HG03378 (cell line): ENCODE results near the gene OR52W1.

Experiments used
- ATAC-seq: cut with Tn5 transposase; IDR thresholded peaks from one replicate; pipeline ENCODE4 v1.9.1; 2021; ENCODE audit warnings: mild to moderate bottlenecking, moderate library complexity; ENCODE audit not compliant: unreplicated experiment

The OR52W1 gene

GRCh38 chr11:6199174-6199810, at the start of gene OR52W1:
Gene OR52W1 (plus strand): TSS chr11:6199224. CDS start chr11:6199224, 0 bp downstream.
- no peak for ATAC-seq

DNA sequence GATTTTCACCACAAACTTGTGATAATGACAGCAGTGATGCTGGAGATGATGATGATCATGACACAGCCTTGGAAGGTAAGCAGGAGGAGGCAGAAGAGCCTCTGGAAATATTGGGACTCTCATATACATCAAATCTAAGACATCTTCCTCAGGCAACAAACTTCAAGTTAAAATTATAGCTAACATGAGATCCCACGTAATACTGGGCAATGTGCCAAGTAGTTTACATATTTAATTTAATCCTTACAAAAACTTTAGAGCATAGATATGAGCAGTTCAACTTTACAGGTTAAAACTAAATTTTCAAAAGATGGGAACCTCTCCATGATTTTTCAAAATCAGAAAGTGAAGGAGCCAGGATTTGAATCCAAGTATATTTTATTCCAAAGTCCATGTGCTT, 47.9 kb upstream of the OR52W1 start:
- no peak for ATAC-seq

- no peak for ATAC-seq
Observed at GRCh38 chr11:6152126-6152525, 46.9 kb upstream of the OR52W1 start.

- no peak for ATAC-seq
Observed at GRCh38 chr11:6156628-6157359, 42.2 kb upstream of the OR52W1 start.

DNA sequence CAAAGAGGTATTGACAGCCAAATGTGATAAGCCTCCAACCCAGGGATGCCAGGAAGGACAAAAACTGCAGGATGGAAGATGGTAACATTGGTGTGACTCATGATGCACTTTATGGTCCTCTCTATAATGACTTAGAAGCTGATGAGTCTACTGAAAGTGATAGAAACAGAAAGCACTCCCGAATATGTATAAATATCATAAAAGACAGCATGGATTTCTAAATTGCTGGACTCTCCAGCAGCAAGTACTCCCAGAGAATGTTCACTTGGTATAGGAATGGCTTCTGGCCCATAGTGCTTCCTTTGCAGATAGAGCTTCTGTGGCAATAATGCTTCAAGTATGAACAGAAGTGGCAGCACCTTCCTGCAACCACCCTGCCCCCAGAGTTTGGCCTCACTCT, 28.8 kb upstream of the OR52W1 start, which contains the start of gene OR52B2:
TSS of gene OR52B2 (minus strand) at position 101 of the 400 bp plus-strand sequence. CDS start at position 101, 0 bp downstream.
- no peak for ATAC-seq

GRCh38 chr11:6175440-6175839, 23.6 kb upstream of the OR52W1 start:
- no peak for ATAC-seq

GRCh38 chr11:6191742-6192141, 7.3 kb upstream of the OR52W1 start:
- no peak for ATAC-seq

- no peak for ATAC-seq
Observed at GRCh38 chr11:6194065-6194581, 4.9 kb upstream of the OR52W1 start.

DNA sequence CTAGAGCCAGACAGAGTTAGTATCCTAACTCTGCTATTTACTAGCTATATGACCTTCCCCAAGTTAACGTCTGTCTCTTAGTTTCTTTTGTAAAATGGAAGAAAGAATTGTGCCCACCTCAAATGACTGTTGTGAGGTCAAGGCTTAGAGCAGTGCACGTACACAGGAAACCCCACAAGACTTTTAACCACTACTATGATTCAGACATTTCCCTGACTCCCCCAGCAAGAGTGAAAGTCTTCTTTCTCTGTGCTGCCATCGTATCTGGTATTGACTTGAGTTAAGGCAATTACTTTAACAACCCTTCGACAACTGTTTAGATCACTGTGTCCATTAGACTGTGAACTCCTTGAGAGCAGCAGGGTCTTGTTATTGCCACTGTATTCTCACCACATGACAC, 2.6 kb upstream of the OR52W1 start:
- ATAC-seq = no peak

DNA sequence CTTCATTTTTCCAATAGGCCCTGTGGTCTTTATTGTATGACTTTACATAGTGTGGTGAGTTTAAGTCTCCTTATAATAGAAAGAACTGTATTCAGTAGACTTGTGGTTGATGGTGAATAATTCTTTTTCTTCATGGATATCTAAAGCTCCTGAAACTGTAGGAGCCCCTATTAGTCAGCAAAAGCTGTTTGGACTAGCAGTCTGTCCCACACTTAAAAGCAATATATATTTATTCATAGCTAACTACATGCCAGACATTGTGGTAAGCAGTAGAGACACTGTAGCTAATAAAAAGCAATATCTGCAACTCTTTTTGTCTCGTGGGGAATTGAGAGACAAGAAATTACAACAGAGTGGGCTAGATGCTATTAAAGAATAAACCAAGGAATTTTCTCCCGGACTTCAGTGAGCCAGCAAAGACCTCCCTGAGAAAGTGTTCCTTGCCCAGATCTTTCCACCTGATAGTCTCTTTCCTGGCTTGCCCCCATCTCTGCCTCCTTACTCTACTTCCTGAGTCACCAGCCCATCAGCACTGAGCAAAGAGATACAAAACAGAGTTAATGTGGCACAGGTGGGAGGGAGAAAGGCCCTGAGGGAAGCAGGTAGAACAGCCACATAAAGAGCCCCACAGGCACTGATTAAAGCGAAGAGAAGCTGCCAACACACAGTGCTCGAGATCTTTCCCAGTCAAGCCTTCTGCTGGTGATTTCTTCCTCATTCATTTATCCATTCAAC, 1.4 kb upstream of the OR52W1 start:
- no peak for ATAC-seq

DNA sequence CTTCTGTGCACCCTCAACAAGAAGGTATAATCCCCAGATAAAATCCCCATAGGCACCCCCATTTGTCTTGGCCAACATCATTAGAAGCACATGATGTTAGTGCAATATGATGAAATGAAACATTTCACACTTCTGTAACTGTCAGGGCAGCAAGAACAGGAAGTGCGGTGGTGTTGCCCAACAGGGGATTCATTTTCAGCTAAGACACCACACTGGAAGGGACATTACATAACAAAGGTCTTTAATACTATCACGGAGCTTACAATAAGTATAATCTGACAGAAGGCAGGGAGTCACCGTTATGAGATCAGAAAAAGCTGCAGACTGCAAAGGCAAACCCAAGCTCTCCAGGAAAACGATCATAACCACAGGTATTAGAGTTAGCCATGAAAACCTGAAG, 2.0 kb downstream of the OR52W1 start:
- no peak for ATAC-seq

GRCh38 chr11:6201481-6201880, 2.5 kb downstream of the OR52W1 start:
- ATAC-seq = no peak

DNA sequence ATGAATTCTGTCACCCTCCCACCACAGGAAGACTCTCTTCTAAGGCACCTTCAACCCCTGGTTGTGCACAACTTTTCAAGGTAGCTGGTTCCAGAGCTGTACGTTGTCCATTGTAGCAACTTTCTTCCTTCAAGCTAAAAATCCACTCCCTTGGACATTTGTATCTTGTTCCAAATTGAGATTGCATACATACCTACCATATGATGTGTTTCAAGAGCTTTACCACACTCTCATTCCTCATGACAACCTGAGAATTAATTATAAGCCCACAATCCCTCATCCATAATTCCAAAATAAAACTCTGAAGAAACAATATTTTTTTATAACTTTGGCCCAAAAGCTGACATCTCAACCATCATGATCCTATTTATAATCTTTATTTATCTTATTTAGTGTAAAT, 3.0 kb downstream of the OR52W1 start:
- no peak for ATAC-seq

GRCh38 chr11:6203327-6203726, 4.3 kb downstream of the OR52W1 start:
- ATAC-seq = peak; percentile 74

GRCh38 chr11:6204706-6205105, 5.7 kb downstream of the OR52W1 start:
- ATAC-seq = no peak

DNA sequence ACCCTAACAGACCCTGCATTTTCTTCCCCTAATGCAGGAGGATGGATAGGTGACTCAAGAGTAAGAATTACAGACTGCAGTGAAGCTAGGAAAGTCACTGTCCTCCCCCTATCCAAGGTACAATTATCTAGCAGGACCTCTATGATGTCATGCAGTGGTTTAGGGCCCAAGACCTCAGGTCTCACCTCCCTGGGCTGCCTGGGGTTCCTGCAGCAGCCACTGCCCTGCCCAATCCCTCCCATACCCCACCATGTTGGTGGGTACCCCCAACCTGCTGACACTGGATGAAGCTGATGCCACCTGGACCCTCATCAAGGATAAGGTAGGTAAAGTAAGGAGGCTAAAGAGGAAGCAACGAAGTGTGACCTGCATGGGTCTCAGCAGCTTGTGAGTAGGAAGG, 6.3 kb downstream of the OR52W1 start, which contains the start of gene C11orf42:
TSS of gene C11orf42 (plus strand) at position 192 of the 400 bp plus-strand sequence. CDS start at position 251, 59 bp downstream.
- no peak for ATAC-seq

- no peak for ATAC-seq
Observed at GRCh38 chr11:6206456-6207180, 7.6 kb downstream of the OR52W1 start.

DNA sequence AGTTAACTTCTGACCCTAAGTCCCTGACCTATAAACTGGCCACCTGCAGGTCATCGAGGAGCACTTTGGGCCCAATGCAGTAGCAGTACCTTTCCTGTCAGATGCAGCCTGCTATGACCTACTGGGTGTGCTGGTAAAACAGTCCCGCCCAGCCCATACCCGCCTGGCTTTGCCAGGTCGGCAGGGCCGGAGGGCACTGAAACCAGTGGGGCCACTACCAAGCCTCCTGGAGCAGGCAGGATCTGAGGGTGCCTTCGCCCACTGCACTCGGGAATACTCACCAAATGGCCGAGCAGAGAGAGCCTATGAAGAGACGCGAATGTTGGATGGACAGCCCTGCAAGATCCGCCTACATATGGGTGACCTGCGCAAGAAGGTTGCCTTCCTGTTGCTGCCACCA, 10.8 kb downstream of the OR52W1 start:
- no peak for ATAC-seq

- ATAC-seq = no peak
Observed at GRCh38 chr11:6210274-6210955, 11.4 kb downstream of the OR52W1 start.

GRCh38 chr11:6214530-6214929, 15.5 kb downstream of the OR52W1 start:
- no peak for ATAC-seq
